Stimulated activated CD4-positive, alpha-beta T cell treated with anti-CD3 and anti-CD28 coated beads, Interleukin-1b, Interleukin-23, amount 100 ng/mL, for 48 hours (primary cell): ENCODE data around the gene DBF4.
"Not testable (repeated sequence)": the region's sequence is repeated elsewhere in the genome, so short reads cannot be mapped to it uniquely, and the experiment has no call there.

Source experiments
- DNase-seq: peaks from one replicate; pipeline ENCODE4 v3.0.0-alpha.2; 2020

DBF4 gene

DNA sequence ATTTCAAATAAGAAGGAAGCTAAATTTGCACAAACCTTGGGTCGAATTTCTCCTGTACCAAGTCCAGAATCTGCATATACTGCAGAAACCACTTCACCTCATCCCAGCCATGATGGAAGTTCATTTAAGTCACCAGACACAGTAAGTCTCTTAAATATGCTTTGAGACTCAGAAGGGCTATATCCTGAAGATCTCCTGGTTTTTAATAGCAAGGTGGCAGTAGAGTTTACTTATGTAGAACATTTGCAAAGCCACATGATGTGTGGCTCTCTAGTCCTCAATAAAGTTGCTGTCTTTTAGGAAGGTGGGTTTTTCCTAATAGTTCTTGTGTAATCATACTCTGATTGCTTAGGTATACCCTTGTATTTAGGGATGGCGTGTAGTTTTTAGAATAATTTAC lies 8.7 kb downstream of the DBF4 start:
- no peak for DNase-seq

DNA sequence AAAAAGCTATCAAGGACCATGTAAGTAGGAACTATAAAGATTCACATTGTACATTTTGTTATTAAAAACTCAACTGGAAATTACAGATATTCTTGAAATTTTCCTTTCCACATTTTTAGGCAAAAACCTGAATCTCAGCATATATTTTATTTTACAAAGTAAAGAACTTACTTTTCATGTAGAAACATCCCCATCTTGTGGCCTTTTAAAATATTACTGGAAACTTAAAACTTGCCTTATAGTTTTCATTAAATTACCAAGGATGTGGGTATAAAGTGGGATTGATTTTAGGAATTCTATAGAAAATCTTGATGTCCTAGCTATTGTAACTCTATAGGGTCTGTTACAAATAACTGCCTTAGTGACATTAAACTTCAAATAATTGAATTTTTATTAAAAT lies 10.6 kb downstream of the DBF4 start:
- no peak for DNase-seq

DNA sequence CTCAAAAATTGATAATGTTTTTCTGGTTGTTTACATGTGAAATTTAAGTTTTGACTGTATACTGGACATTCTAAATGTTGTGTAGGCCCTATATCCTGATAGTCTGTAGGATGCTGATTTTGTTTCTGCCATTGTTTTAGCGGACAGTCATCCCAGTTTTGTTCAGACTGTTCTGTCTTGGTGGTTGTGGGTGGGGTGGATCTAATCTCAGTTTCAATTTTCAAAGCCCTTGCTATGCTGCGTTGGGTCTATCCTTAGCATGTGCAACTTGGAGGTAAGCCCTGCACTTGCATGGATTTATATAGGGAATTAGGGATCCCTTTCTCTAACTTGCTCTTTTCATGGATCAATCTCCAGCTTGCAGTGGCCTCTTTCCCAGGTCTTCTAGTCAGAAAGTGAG lies 19.1 kb downstream of the DBF4 start:
- no peak for DNase-seq

DNA sequence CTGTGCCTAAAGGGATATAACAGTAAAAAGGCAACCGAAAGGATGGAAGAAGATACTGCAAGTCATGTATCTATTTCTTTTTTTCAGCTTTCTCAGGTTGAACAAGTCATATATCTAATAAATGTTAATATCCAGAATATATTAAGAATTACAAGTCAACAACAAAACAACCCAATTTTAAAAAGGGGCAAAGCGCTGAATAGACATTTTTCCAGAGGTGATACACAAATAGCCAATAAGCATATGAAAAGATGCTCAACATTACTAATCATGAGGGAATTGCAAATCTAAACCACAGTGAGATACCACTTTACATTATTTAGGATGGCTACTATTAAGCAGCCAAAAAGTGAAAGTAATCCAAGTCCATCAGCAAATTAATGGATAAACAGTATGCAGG lies 23.0 kb downstream of the DBF4 start:
- no peak for DNase-seq

DNA sequence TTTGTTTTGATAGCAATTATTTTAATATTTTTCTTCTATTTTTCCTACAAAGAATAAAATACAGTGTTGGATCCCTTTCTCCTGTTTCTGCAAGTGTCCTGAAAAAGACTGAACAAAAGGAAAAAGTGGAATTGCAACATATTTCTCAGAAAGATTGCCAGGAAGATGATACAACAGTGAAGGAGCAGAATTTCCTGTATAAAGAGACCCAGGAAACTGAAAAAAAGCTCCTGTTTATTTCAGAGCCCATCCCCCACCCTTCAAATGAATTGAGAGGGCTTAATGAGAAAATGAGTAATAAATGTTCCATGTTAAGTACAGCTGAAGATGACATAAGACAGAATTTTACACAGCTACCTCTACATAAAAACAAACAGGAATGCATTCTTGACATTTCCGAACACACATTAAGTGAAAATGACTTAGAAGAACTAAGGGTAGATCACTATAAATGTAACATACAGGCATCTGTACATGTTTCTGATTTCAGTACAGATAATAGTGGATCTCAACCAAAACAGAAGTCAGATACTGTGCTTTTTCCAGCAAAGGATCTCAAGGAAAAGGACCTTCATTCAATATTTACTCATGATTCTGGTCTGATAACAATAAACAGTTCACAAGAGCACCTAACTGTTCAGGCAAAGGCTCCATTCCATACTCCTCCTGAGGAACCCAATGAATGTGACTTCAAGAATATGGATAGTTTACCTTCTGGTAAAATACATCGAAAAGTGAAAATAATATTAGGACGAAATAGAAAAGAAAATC lies 31.0 kb downstream of the DBF4 start:
- DNase-seq = not testable (repeated sequence)

DNA sequence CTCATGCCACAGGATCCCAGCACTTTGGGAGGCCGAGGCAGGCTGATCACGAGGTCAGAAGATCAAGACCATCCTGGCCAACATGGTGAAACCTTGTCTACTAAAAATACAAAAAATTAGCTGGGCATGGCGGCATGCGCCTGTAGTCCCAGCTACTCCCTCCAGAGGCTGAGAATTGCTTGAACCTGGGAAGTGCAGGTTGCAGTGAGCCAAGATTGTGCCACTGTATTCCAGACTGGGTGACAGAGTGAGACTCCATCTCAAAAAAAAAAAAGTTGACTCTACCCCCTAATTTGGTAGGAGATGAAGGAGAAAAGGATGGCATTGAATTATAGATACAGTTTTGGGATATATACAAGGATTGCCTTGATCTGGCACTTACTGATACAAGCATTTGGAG lies 32.5 kb downstream of the DBF4 start:
- not testable (repeated sequence) for DNase-seq

DNA sequence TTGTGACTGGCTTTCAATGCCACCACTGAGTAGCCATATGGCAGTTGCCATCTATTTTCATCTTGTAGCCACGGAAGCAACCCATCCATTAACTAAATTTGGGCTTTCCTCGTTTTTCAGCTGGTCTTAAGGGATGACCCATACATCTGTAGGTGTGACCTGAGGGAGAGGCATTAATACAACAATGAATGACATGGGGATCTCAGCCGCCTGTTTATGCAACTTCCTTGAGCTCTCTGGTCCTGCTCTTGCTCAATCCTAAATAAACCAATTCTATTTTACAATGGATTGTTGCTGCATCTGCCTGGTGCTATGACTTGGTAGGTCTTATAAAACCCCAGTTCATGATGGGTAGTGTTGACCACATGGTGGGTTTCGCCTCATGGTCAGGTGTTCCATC lies 35.8 kb downstream of the DBF4 start:
- no peak for DNase-seq

DNA sequence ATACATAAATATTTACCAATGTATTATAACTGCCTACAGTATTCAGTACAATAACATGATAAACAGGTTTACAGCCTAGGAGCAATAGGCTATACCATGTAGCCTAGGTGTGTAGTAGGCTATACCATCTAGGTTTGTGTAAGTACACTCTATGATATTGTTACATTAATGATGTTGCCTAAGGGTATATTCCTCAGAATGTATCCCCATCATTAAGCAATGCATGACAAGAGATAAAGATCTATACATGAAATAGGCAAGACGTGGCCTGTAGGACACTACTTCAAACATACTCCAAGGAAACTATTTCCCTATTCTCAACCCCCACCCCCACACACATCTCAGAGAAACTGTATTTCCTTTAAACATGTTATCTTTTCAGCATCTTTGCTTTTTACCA lies 42.4 kb downstream of the DBF4 start:
- no peak for DNase-seq

DNA sequence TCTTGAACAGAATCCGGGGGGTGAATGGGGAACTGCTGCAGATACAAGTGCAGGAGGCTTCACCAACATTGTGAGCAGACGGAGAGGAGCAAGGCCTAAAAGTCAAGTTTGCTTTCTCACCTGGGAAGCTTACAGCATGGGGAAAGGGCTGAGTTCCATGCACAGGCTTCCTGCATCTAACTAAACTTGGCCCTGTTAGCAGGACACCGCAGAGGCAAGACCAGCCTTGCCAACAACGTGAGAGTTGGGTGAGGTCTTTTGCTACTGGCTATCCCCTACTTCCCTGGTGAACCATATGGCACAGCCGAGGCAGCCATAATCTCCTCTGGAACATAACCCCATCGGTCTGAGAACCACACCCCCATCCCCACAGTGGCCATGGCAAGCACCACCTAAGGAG lies 43.6 kb downstream of the DBF4 start:
- no peak for DNase-seq

DNA sequence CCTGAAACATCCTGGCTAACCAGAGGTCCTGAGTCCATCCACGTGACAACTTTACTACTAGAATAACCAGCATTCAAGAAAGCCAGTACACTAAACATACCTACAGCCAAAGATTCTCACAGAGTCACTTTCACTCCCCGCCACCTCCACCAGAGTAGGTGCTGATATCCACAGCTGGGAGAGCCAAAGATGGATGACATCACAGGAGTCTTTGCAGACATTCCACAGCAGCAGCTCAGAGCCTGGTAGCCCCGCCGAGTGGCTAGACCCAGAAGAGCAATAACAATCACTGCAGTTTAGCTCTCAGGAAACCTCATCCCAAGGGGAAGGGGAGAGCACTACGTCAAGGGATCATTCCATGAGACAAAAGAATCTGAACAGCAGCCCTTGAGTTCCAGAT lies 44.3 kb downstream of the DBF4 start:
- no peak for DNase-seq

DNA sequence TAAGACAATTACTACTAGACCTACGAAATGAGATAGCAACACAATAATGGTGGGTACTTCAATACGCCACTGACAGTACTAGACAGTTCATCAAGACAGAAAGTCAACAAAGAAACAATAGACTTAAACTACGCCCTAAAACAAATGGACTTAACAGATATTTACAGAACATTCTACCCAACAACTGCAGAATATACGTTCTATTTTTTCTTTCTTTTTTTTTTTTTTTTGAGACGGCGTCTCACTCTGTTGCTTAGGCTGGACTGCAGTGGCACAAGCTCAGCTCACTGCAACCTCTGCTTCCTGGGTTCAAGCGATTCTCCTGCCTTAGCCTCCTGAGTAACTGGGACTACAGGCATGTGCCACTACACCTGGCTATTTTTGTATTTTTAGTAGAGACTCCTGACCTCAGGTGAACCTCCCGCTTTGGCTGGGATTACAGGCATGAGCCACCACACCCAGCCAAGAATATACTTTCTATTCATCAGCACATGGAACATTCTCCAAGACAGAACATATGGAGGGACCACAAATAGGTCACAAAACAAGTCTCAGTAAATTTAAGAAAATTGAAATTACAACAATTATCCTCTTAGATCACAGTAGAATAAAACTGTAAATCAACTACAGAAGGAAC lies 46.6 kb downstream of the DBF4 start:
- DNase-seq = not testable (repeated sequence)

DNA sequence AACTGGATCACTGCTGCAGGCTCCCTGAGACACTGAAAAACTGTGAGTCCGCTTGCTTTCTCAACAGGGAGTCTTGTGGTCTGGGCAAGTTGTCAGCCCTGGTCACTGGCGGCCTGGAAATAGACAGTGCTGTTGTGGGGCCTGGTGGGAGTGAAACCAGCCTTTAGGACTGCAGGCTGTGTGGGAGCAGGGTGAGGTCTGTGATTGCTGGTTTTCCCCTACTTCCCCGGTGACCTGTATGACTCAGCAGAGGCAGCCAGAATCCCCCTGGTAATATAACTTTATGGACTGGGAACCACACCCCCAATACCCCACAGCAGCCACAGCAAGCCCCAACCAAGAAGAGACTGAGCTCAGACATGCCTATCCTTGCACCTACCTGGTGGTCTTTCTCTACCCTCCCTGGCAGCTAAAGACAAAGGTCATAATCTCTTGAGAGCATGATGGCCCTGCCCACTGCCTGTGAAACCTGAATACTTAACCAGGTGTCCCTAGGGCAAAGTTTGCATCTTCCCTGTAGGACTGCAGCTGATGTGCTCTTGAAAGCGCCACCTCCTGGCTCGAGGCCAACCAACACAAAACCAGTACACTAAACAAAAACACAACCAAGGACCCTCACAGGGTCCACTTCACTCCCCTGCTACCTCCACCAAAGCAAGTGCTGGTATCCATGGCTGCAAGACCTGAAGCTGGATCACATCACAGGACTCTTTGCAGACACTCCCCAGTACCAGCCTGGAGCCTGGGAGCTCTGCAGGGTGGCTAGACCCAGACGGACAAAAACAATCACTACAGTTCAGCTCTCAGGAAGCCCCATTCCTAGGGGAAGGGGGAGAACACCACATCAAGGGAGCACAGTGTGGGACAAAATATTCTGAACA lies 50.5 kb downstream of the DBF4 start:
- no peak for DNase-seq

DNA sequence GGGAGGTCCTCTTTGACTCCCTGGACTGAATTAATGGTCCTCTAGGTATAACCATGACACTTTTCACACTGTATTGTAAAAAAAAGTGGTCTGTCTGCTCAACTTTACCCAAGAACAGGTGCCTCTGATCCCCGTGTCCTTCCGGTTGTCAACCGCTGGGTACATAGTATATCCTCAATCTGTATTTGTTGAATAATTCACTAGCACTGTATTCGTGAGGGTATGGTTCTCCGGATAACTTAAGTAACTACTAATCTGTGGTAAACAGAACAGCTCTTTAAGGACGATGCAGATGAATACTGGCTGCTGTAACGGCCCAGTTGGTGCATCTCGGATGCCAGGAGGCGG lies 57.3 kb downstream of the DBF4 start:
- no peak for DNase-seq

DNA sequence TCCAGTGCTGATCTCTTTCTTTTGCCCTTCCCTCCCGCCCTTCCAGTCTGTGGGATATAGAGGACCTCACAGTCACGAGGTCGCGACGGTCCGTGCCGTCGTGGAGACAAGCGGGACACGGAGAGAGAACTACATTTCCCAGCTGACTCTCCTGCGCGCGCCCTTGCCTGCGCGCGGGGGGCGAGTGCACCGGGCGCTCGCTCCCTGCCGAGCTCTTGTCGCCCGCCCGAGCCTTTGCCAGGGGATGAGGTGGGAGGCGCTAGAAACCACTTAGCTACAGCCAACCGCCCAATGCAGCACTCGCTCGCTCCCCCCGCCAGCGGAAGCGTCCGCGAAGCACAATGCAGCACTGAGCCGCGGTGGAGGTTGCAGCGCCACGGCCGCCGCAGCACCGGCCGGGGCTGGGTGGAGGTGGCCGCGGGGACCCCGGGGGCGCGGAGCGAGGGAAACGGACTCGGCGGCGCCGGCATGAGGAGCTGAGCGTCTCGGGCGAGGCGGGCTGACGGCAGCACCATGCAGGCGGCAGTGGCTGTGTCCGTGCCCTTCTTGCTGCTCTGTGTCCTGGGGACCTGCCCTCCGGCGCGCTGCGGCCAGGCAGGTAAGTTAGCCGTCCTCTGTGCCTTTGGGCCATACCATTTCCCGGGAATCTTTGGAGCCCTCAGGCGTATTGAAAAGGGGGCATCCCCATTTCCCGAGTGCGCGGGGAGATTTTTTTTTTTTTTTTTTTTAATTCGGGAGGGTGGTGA lies 57.8 kb downstream of the DBF4 start, which contains the start of gene ADAM22:
TSS of gene ADAM22 (plus strand) at position 299 of the 746 bp plus-strand sequence. CDS start at position 514, 215 bp downstream.
- peak; percentile 83 for DNase-seq

DNA sequence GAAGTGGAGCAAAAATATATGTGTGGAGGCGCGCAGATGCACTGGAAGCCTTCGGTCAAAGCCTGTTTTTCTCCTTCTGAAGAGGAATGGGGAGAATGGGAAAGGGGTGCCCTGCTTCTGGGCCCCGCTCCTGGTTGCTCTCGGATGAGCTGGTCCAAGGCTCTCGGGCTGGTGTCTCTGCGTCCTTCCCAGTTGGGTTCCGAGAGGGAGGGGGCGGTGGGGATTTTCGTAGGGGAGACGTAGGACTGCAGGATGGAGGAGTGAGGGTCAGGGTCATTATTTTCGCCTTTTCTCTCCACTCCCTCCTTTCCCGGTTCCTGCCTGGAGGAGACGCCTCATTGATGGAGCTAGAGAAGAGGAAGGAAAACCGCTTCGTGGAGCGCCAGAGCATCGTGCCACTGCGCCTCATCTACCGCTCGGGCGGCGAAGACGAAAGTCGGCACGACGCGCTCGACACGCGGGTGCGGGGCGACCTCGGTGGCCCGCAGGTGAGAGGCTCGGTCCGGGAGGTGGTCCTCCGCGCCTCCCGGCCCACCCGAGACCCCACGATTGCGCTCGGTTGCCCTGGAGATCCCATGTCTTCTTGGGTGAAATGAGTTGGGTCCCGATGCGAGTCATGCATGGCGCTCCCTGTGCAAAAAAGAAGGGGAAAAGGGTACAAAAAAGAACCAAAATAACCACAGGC lies 58.5 kb downstream of the DBF4 start:
- no peak for DNase-seq

DNA sequence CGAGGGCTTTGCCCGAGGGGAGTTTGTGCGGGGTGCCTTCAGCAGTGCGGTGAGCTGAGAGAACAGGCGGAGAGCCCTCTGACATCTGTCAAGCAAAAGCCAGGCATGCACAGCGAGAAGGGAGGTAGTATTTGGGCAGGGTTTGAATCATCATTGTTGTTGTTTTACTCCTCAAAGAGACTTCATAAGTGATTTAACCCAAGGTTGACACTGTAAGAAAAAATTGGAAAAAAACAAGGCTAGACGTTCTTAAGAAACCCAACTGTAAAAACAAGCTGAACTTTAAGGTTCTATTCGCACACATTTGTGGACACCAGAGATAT lies 59.1 kb downstream of the DBF4 start:
- DNase-seq = no peak

DNA sequence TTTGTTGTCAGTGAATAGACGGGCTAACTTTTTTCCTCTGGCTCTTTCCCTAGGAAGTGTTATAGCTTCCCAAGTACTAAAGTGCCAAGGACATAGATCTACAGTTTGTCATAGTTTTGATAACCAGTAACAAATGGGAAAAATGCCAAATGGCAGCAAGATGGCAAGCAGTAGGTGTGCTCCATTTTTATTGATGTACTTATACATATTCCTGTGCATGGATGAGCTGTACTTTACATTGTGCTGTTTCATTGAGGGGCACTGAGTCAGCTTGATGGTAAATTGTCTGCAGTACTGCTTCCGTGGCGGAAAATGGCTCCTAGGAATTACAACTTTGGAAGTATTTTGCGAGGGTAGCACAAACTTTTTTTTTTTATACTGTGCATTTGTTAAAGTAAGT lies 64.8 kb downstream of the DBF4 start:
- no peak for DNase-seq

DNA sequence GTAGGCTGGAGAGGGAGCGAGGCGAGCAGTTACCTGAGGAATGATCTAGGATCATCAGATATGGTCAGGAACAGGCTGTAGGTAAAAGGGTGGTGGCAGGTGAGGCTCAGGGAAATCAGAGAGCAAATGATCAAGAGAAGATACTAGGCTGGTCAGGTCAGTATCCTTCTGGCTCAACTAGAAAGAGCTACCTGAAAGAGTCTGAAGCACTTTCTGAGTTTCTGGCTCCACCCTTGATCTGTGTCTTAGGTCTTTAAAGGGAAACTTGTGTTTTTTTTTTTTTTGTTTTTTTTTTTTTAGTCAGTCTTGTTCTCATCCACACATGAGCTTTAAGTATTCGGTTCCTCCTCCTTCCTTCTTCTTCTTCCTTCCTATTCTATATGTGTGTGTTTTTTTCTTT lies 68.3 kb downstream of the DBF4 start:
- no peak for DNase-seq

DNA sequence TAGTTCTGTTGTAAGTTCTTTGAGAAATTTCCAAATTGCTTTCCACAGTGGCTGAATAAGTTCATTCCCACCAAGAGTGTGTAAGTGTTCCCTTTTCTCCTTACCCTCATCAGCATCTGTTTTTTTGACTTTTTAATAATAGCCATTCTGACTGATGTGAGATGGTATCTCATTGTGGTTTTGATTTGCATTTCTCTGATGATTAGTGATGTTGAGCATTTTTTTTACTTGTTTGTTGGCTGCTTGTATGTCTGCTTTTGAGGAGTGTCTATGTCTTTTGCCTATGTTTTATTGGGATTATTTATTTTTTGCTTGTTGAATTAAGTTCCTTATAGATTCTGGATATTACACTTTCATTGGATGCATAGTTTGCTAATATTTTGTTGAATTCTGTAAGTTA lies 69.6 kb downstream of the DBF4 start:
- DNase-seq = not testable (repeated sequence)

DNA sequence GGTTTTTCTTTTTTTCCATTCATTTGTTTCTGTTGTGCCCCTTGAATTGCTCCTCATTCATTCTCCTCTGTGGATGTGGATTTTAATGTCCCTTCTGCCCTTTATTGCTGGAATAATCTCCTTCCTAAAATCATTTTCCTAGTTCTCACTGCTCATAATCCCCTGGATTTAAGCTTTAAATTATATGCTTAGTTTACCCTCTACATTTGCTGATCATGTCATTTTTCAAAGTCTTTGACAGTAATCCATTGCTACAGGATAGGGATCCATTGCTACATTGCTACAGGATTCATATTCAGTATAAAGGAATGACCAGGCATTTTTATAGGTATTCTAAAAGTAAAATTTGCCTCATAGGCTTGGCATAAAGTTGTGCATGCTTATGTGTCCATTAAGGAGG lies 72.1 kb downstream of the DBF4 start:
- no peak for DNase-seq
